ENCODE data around the gene SLC17A9.

DNA sequence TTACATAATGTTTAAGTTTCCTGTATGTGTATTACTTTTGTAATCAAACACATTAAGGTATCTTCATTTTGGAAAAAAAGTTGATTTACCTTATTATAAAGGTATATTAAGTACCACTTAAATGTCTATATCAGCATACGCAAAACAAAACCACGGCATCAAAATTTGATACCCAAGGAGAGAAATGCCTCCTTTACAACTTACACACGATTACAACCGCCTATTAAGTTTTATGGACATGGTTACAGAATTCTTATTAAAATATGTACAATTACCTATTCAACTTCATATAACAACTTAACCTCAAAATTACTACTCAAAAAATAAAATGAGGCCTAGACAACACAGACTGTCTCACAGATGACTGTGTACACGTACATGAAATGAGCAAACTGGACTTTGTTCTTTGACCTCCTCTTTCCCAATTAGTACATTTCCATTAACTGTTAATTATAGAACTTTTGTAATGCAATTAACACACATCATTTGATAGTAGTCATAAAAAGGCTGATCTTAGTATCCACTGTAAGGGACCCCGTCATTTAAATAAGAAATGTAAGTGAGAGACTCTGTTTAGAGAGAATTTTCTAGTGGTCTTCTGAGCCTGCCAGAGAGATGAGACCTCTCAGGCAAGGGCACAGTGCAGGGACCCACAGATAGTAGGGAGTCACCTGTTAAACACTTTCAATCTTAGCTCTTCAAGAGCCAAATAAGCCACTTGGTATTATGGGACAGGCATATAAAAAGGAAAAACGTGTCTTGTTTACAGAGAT lies 28.7 kb upstream of the SLC17A9 start:
- TF ChIP-seq CTCF (IDR thresholded peaks at IDR 0.05) (no peak), EP300 (IDR thresholded peaks at IDR 0.05) (no peak)
